Epithelial cell of proximal tubule (primary cell): Measurements from ENCODE around the gene WDR91. TPM values are rescaled to one million over a fixed set of nuclear protein-coding genes. Genes with fewer than 3 reads are reported as not detected.

Experiments
- DNase-seq: peaks from one replicate; pipeline ENCODE4 v3.0.0-alpha.2; 2011; ENCODE audit warnings: low read depth
- H3K4me3 ChIP-seq: 2 replicates; pipeline ENCODE4 v1.5.1; 2011; ENCODE audit warnings: low read depth, mild to moderate bottlenecking, low read length
- CTCF ChIP-seq: conservative IDR thresholded peaks from 2 replicates; pipeline ENCODE4 v1.5.1; 2012; ENCODE audit warnings: low read depth, mild to moderate bottlenecking, low read length
- total RNA-seq: library from RNA; depleted of rRNA; stranded (reverse); fragments of >200 nt; gene quantifications from 2 replicates; pipeline ENCODE4 v1.2.3, GENCODE V29; 2015

The WDR91 gene
- total RNA-seq, 1 donor from 2014 or later = 8.7 TPM

- no peak for DNase-seq
- TF ChIP-seq CTCF = no peak
- no peak overlapping the region for H3K4me3 ChIP-seq
These were observed 59.8 kb downstream of the WDR91 start for GRCh38 chr7:135151533-135151932.

GRCh38 chr7:135151132-135151531, 60.2 kb downstream of the WDR91 start:
- no peak for DNase-seq
- H3K4me3 ChIP-seq = no peak overlapping the region
- no peak for TF ChIP-seq CTCF

- H3K4me3 ChIP-seq = peak overlapping the region; percentile 23
- TF ChIP-seq CTCF = no peak
- DNase-seq = no peak
These were observed 61.1 kb downstream of the WDR91 start for GRCh38 chr7:135150072-135150782.

- H3K4me3 ChIP-seq = peak within 1 kb of the TSS; percentile 67
- peak; percentile 79 for DNase-seq
- no peak for TF ChIP-seq CTCF
These were observed 63.2 kb downstream of the WDR91 start, which contains the start of gene TMEM140 for GRCh38 chr7:135147899-135148721. TSS of gene TMEM140 (plus strand) at chr7:135148072. CDS start at chr7:135164442, 16,370 bp downstream.

- DNase-seq = peak; percentile 52
- peak overlapping the region; percentile 67 for H3K4me3 ChIP-seq
- TF ChIP-seq CTCF = no peak
These were observed 63.9 kb downstream of the WDR91 start for GRCh38 chr7:135147341-135147898.

- no peak for TF ChIP-seq CTCF
- no peak overlapping the region for H3K4me3 ChIP-seq
- no peak for DNase-seq
These were observed 67.2 kb downstream of the WDR91 start for GRCh38 chr7:135143885-135144668.
